ENCODE data around the gene KRTAP10-7. TPM values are rescaled to one million over a fixed set of nuclear protein-coding genes. Genes with fewer than 3 reads are reported as not detected.
"Not testable (repeated sequence)": the region's sequence is repeated elsewhere in the genome, so short reads cannot be mapped to it uniquely, and the experiment has no call there.

The KRTAP10-7 gene
- total and polyA plus RNA-seq, 8 donors = not detected

- Histone ChIP-seq H3K27me3 (peaks cover 0 to 53% (median 23%) of the 10 kb centered on the region in 3 donors), H3K4me1 (no peaks in the 10 kb centered on the region), H3K27ac (no peak overlapping the region), H3K36me3 (no peaks in the 10 kb centered on the region), H3K4me3 (no peak overlapping the region), H3K9me3 (peaks cover 0 to 28% (median 21%) of the 10 kb centered on the region in 4 donors)
- 80 to 90% (median 83%) methylated on average over 10 to 12 of the region's 12 CpGs for WGBS, 5 donors
- peak in 1 of 2 donors; percentile 22 for DNase-seq
- intact Hi-C loops (cut with DNase I; ENCODE audit: low total_unique reads) = no loop called here
- TF ChIP-seq POLR2A (IDR thresholded peaks at IDR 0.05) = no peak
- no peak for TF ChIP-seq POLR2AphosphoS5 (IDR thresholded peaks at IDR 0.05)
- no peak for TF ChIP-seq EP300 (IDR thresholded peaks at IDR 0.05)
These were observed 38.9 kb downstream of the KRTAP10-7 start for GRCh38 chr21:44639331-44639655.

- WGBS, 5 donors = 74 to 88% (median 85%) methylated on average over 5 of the region's 5 CpGs
- peaks cover 0 to 41% (median 32%) of the 10 kb centered on the region in 4 donors for H3K9me3 ChIP-seq
- peaks cover 0 to 53% (median 23%) of the 10 kb centered on the region in 3 donors for H3K27me3 ChIP-seq
- no peak overlapping the region for H3K27ac ChIP-seq
- no peak for DNase-seq
- H3K4me1 ChIP-seq = no peaks in the 10 kb centered on the region
- intact Hi-C loops (cut with DNase I; ENCODE audit: low total_unique reads) = no loop called here
- TF ChIP-seq POLR2A (IDR thresholded peaks at IDR 0.05) (no peak), POLR2AphosphoS5 (IDR thresholded peaks at IDR 0.05) (no peak), EP300 (IDR thresholded peaks at IDR 0.05) (no peak), CTCF (IDR thresholded peaks at IDR 0.05) (no peak)
- H3K36me3 ChIP-seq = no peaks in the 10 kb centered on the region
- no peak overlapping the region for H3K4me3 ChIP-seq
These were observed 40.4 kb downstream of the KRTAP10-7 start for GRCh38 chr21:44640761-44641160.

- peaks cover 0 to 50% (median 29%) of the 10 kb centered on the region in 3 donors for H3K27me3 ChIP-seq
- TF ChIP-seq CTCF (IDR thresholded peaks at IDR 0.05) (no peak), POLR2AphosphoS5 (IDR thresholded peaks at IDR 0.05) (no peak), POLR2A (IDR thresholded peaks at IDR 0.05) (no peak), EP300 (IDR thresholded peaks at IDR 0.05) (no peak)
- WGBS, 5 donors = 40 to 75% (median 74%) methylated on average over 14 of the region's 14 CpGs
- peaks cover 0 to 41% (median 32%) of the 10 kb centered on the region in 4 donors for H3K9me3 ChIP-seq
- intact Hi-C loops (cut with DNase I; ENCODE audit: low total_unique reads) = no loop called here
- no peak overlapping the region for H3K4me3 ChIP-seq
- peak in 1 of 2 donors; percentile 23 for DNase-seq
- no peak overlapping the region for H3K27ac ChIP-seq
- no peaks in the 10 kb centered on the region for H3K36me3 ChIP-seq
- H3K4me1 ChIP-seq = no peaks in the 10 kb centered on the region
These were observed 43.4 kb downstream of the KRTAP10-7 start for GRCh38 chr21:44643741-44644310.

GRCh38 chr21:44644878-44645277, 44.5 kb downstream of the KRTAP10-7 start:
- DNase-seq = no peak
- WGBS, 5 donors = 40 to 51% (median 47%) methylated on average over 2 of the region's 2 CpGs
- intact Hi-C loops (cut with DNase I; ENCODE audit: low total_unique reads) = no loop called here
- Histone ChIP-seq H3K36me3 (no peaks in the 10 kb centered on the region), H3K27me3 (peaks cover 0 to 49% (median 21%) of the 10 kb centered on the region in 3 donors), H3K9me3 (peaks cover 0 to 41% (median 32%) of the 10 kb centered on the region in 4 donors), H3K27ac (no peak overlapping the region), H3K4me1 (no peaks in the 10 kb centered on the region), H3K4me3 (no peak overlapping the region)
- TF ChIP-seq CTCF (IDR thresholded peaks at IDR 0.05) (no peak), EP300 (IDR thresholded peaks at IDR 0.05) (no peak), POLR2AphosphoS5 (IDR thresholded peaks at IDR 0.05) (no peak), POLR2A (IDR thresholded peaks at IDR 0.05) (no peak)

- H3K4me1 ChIP-seq; intact Hi-C loops (cut with DNase I; ENCODE audit: low total_unique reads); H3K27ac ChIP-seq; H3K36me3 ChIP-seq; H3K4me3 ChIP-seq: not testable (repeated sequence)
- DNase-seq = peak in 1 of 2 donors; percentile 13
- Histone ChIP-seq H3K27me3 (peaks cover 0 to 33% (median 21%) of the 10 kb centered on the region in 3 donors), H3K9me3 (peaks cover 0 to 27% (median 18%) of the 10 kb centered on the region in 4 donors)
- 62 to 77% (median 72%) methylated on average over 11 to 21 of the region's 21 CpGs for WGBS, 5 donors
These were observed 46.2 kb downstream of the KRTAP10-7 start, which contains the start of gene KRTAP10-11 for GRCh38 chr21:44646366-44647221. Gene KRTAP10-11 (plus strand): TSS chr21:44646414. CDS start chr21:44646459, 45 bp downstream.
